Panc1 (cell line): Measurements from ENCODE around the gene VWA8. TPM values are rescaled to one million over a fixed set of nuclear protein-coding genes. Genes with fewer than 3 reads are reported as not detected.

Experiments used
- ATAC-seq: fragments of 200-7000 bp; cut with Tn5 transposase; 2 replicates; pipeline ENCODE4 v1.9.1; 2020; ENCODE audit warnings: mild to moderate bottlenecking, moderate library complexity
- BruUV-seq: library from RNA; stranded (reverse); fragments of 400-500 nt; replicated peaks from 2 replicates; lab custom pipeline; 2021; lab: Mats Ljungman, UMichigan
- CTCF ChIA-PET: fragments of 300-600 bp; sonication (Branson Sonifier 250); formaldehyde crosslinking; loops from one replicate; lab custom pipeline; 2022; ENCODE audit warnings: antibody characterized with exemption; lab: Charles Lee
- POLR2A ChIA-PET: fragments of 300-600 bp; sonication (Branson Sonifier 250); formaldehyde crosslinking; loops from one replicate; lab custom pipeline; 2022; ENCODE audit warnings: antibody characterized with exemption; lab: Charles Lee
- DNase-seq: peaks from one replicate; pipeline ENCODE4 v3.0.0-alpha.2; 2010; ENCODE audit warnings: low read depth, low spot score
- H3K27ac ChIP-seq: 2 replicates; pipeline ENCODE4 v1.5.1; 2011; ENCODE audit warnings: mild to moderate bottlenecking, low read length, inconsistent platforms
- H3K27me3 ChIP-seq: fragments of 200-500 bp; sonication (Bioruptor generic); 2 replicates; pipeline ENCODE4 v1.6.0; 2014; ENCODE audit warnings: low read length, inconsistent platforms; ENCODE audit not compliant: control insufficient read depth, insufficient read depth
- H3K36me3 ChIP-seq: fragments of 200-500 bp; sonication (Bioruptor generic); 2 replicates; pipeline ENCODE4 v1.5.1; 2014; ENCODE audit warnings: inconsistent platforms, mild to moderate bottlenecking, low read length, moderate library complexity; ENCODE audit not compliant: control insufficient read depth, insufficient read depth
- H3K4me1 ChIP-seq: 2 replicates; pipeline ENCODE4 v1.5.1; 2011; ENCODE audit warnings: inconsistent platforms, mild to moderate bottlenecking, low read length, moderate library complexity; ENCODE audit not compliant: control insufficient read depth, insufficient read depth
- H3K4me3 ChIP-seq, 2 experiments: 2 replicates each; pipeline ENCODE4 v1.5.1; 2011 to 2012; ENCODE audit warnings: low read depth in 2 of 2, low read length in 2 of 2, mild to moderate bottlenecking in 2 of 2, inconsistent platforms in 1 of 2, moderate library complexity in 1 of 2
- H3K9me3 ChIP-seq: fragments of 200-500 bp; sonication (Bioruptor generic); 2 replicates; pipeline ENCODE4 v1.5.1; 2014; ENCODE audit warnings: low read depth, mild to moderate bottlenecking, inconsistent platforms, low read length, moderate library complexity; ENCODE audit not compliant: control insufficient read depth, insufficient read depth
- POLR2AphosphoS5 ChIP-seq: IDR thresholded peaks from 2 replicates; pipeline ENCODE4 v1.6.1; 2012; ENCODE audit warnings: mild to moderate bottlenecking, low read depth, low read length, moderate library complexity
- SIN3A ChIP-seq: IDR thresholded peaks from 2 replicates; pipeline ENCODE4 v1.6.1; 2012; ENCODE audit warnings: low read depth, mild to moderate bottlenecking, low read length, moderate library complexity, borderline replicate concordance; ENCODE audit not compliant: insufficient read depth
- TCF7L2 ChIP-seq: IDR thresholded peaks from 2 replicates; pipeline ENCODE4 v1.6.1; 2011; ENCODE audit warnings: mild to moderate bottlenecking, low read depth, low read length, inconsistent platforms
- in situ Hi-C: cut with HindIII; loops from 2 replicates; pipeline ENCODE4 v1.10.0; 2016; ENCODE audit warnings: low sequenced_read_pairs, low pct_unique_long_range_greater_than_20kb
- intact Hi-C: fragments of 100-400 bp; cut with micrococcal nuclease; formaldehyde crosslinking; loops from one replicate; pipeline ENCODE4 v1.10.0; 2022; ENCODE audit not compliant: unreplicated experiment
- total RNA-seq: library from RNA; stranded (reverse); gene quantifications from one replicate; pipeline ENCODE4 v1.2.1, GENCODE V29; 2021; ENCODE audit not compliant: unreplicated experiment
- TF ChIP-seq, protein P1 (sequence below), 2 experiments: IDR thresholded peaks; 2 replicates each; pipeline ENCODE4 v1.6.1; 2011 to 2012; ENCODE audit warnings: low read depth in 2 of 2, control low read depth in 1 of 2, low read length in 1 of 2, mild to moderate bottlenecking in 1 of 2, moderate library complexity in 1 of 2; ENCODE audit not compliant: insufficient read depth in 1 of 2
- TF ChIP-seq, protein P2 (sequence below): fragments of 450-650 bp; IDR thresholded peaks from 2 replicates; pipeline ENCODE4 v1.5.1; 2017; ENCODE audit warnings: mild to moderate bottlenecking

Gene VWA8
- total RNA-seq, 1 experiment from 2014 or later = 11.2 TPM

GRCh38 chr13:41916173-41916954 is 44.5 kb downstream of the VWA8 start:
- H3K27ac ChIP-seq = no peak overlapping the region
- in situ Hi-C loops = no loop called here
- no peaks in the 10 kb centered on the region for H3K27me3 ChIP-seq
- no peaks in the 10 kb centered on the region for H3K9me3 ChIP-seq
- no peaks in the 10 kb centered on the region; the same call in 1 of the 2 replicates for H3K36me3 ChIP-seq
- POLR2A ChIA-PET = no interaction called here
- no peak overlapping the region for H3K4me3 ChIP-seq
- ATAC-seq (no peak), DNase-seq (no peak)
- H3K4me1 ChIP-seq = peaks cover 3% of the 10 kb centered on the region; the same call in 1 of the 2 replicates
- TF ChIP-seq POLR2AphosphoS5 = no peak
- no peak for TF ChIP-seq TCF7L2
- TF ChIP-seq, protein P1, sequence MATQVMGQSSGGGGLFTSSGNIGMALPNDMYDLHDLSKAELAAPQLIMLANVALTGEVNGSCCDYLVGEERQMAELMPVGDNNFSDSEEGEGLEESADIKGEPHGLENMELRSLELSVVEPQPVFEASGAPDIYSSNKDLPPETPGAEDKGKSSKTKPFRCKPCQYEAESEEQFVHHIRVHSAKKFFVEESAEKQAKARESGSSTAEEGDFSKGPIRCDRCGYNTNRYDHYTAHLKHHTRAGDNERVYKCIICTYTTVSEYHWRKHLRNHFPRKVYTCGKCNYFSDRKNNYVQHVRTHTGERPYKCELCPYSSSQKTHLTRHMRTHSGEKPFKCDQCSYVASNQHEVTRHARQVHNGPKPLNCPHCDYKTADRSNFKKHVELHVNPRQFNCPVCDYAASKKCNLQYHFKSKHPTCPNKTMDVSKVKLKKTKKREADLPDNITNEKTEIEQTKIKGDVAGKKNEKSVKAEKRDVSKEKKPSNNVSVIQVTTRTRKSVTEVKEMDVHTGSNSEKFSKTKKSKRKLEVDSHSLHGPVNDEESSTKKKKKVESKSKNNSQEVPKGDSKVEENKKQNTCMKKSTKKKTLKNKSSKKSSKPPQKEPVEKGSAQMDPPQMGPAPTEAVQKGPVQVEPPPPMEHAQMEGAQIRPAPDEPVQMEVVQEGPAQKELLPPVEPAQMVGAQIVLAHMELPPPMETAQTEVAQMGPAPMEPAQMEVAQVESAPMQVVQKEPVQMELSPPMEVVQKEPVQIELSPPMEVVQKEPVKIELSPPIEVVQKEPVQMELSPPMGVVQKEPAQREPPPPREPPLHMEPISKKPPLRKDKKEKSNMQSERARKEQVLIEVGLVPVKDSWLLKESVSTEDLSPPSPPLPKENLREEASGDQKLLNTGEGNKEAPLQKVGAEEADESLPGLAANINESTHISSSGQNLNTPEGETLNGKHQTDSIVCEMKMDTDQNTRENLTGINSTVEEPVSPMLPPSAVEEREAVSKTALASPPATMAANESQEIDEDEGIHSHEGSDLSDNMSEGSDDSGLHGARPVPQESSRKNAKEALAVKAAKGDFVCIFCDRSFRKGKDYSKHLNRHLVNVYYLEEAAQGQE (IDR thresholded peaks at IDR 0.05; ENCODE audit: insufficient read depth in 1 of 2, low read depth in 2 of 2, low read length in 1 of 2) = no peak
- TF ChIP-seq SIN3A = no peak
- TF ChIP-seq, protein P2, sequence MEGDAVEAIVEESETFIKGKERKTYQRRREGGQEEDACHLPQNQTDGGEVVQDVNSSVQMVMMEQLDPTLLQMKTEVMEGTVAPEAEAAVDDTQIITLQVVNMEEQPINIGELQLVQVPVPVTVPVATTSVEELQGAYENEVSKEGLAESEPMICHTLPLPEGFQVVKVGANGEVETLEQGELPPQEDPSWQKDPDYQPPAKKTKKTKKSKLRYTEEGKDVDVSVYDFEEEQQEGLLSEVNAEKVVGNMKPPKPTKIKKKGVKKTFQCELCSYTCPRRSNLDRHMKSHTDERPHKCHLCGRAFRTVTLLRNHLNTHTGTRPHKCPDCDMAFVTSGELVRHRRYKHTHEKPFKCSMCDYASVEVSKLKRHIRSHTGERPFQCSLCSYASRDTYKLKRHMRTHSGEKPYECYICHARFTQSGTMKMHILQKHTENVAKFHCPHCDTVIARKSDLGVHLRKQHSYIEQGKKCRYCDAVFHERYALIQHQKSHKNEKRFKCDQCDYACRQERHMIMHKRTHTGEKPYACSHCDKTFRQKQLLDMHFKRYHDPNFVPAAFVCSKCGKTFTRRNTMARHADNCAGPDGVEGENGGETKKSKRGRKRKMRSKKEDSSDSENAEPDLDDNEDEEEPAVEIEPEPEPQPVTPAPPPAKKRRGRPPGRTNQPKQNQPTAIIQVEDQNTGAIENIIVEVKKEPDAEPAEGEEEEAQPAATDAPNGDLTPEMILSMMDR = no peak
- no TSS peak for BruUV-seq
- intact Hi-C loops = no loop called here
- CTCF ChIA-PET = no interaction called here

- Histone ChIP-seq H3K9me3 (no peaks in the 10 kb centered on the region), H3K27me3 (no peaks in the 10 kb centered on the region), H3K36me3 (no peaks in the 10 kb centered on the region; the same call in 1 of the 2 replicates), H3K4me1 (peaks cover 3% of the 10 kb centered on the region; the same call in 1 of the 2 replicates), H3K27ac (no peak overlapping the region), H3K4me3 (no peak overlapping the region)
- no TSS peak for BruUV-seq
- DNase-seq (no peak), ATAC-seq (no peak)
- TF ChIP-seq TCF7L2 = no peak
- TF ChIP-seq POLR2AphosphoS5 = no peak
- TF ChIP-seq, protein P2 = no peak
- TF ChIP-seq, protein P1 (IDR thresholded peaks at IDR 0.05; ENCODE audit: insufficient read depth in 1 of 2, low read depth in 2 of 2, low read length in 1 of 2) = no peak
- TF ChIP-seq SIN3A = no peak
- ChIA-PET CTCF (no interaction called here), POLR2A (no interaction called here)
- in situ Hi-C loops = no loop called here
- intact Hi-C loops = no loop called here
Observed at GRCh38 chr13:41915081-41915480, 45.8 kb downstream of the VWA8 start.
